Endodermal cell (in vitro differentiated cells): ENCODE data around the gene MPC1L. TPM values are rescaled to one million over a fixed set of nuclear protein-coding genes. Genes with fewer than 3 reads are reported as not detected.

ENCODE experiments used
- DNase-seq: peaks from one replicate; pipeline ENCODE4 v3.0.0-alpha.2; 2017
- H3K27ac ChIP-seq: 2 replicates; pipeline ENCODE4 v1.5.1; 2013; ENCODE audit warnings: mild to moderate bottlenecking, low read depth, low read length, moderate library complexity
- H3K27me3 ChIP-seq: 2 replicates; pipeline ENCODE4 v1.6.1; 2013; ENCODE audit warnings: mild to moderate bottlenecking, low read length, moderate library complexity; ENCODE audit not compliant: insufficient read depth, control insufficient read depth, poor library complexity, severe bottlenecking
- H3K36me3 ChIP-seq: 2 replicates; pipeline ENCODE4 v1.7.0; 2013; ENCODE audit warnings: mild to moderate bottlenecking, low read length, moderate library complexity; ENCODE audit not compliant: control insufficient read depth, insufficient read depth
- H3K4me1 ChIP-seq: one replicate; pipeline ENCODE4 v1.7.0; 2013; ENCODE audit warnings: low read length; ENCODE audit not compliant: control insufficient read depth, insufficient read depth
- H3K4me3 ChIP-seq: 2 replicates; pipeline ENCODE4 v1.5.1; 2013; ENCODE audit warnings: mild to moderate bottlenecking, low read length, moderate library complexity
- H3K9ac ChIP-seq: 2 replicates; pipeline ENCODE4 v1.6.1; 2013; ENCODE audit warnings: mild to moderate bottlenecking, low read length, moderate library complexity; ENCODE audit not compliant: poor library complexity, severe bottlenecking; ENCODE audit errors: extremely low read depth
- H3K9me3 ChIP-seq: 2 replicates; pipeline ENCODE4 v1.6.1; 2013; ENCODE audit warnings: mild to moderate bottlenecking, low read length, moderate library complexity; ENCODE audit not compliant: control insufficient read depth
- H3K27ac Mint-ChIP-seq: 2 replicates; pipeline ENCODE4 v1.8.0; 2020; ENCODE audit warnings: mixed read lengths
- H3K27me3 Mint-ChIP-seq: 2 replicates; pipeline ENCODE4 v1.8.0; 2021; ENCODE audit warnings: mild to moderate bottlenecking, mixed read lengths; ENCODE audit not compliant: insufficient read depth
- H3K36me3 Mint-ChIP-seq: 2 replicates; pipeline ENCODE4 v1.8.0; 2020; ENCODE audit warnings: low read depth, mixed read lengths
- H3K4me1 Mint-ChIP-seq: 2 replicates; pipeline ENCODE4 v1.8.0; 2020; ENCODE audit warnings: mixed read lengths
- H3K4me3 Mint-ChIP-seq: 2 replicates; pipeline ENCODE4 v1.8.0; 2020; ENCODE audit warnings: mild to moderate bottlenecking, moderate library complexity, mixed read lengths
- H3K9me3 Mint-ChIP-seq: 2 replicates; pipeline ENCODE4 v1.8.0; 2020; ENCODE audit warnings: mild to moderate bottlenecking, mixed read lengths
- CTCF ChIP-seq: fragments of 200-600 bp; sonication (generic); conservative IDR thresholded peaks from 2 replicates; pipeline ENCODE4 v1.5.0; 2021; ENCODE audit warnings: antibody characterized with exemption, mild to moderate bottlenecking
- WGBS, 2 experiments: methylation state at CpG; one replicate each; pipeline versions ENCODE4 v1.1.5 to v1.1.7; 2013; ENCODE audit warnings: missing lambda C conversion rate in 2 of 2, mixed read lengths in 1 of 2; ENCODE audit not compliant: insufficient coverage in 1 of 2, insufficient read length in 1 of 2; 5-methylcytosine and 5-hydroxymethylcytosine counted together
- total RNA-seq, 2 donors: library from RNA; stranded (reverse); fragmentation: NEBNext Ultra II Directional in 1 of 2; extraction: Animal tissue kit (Norgen Biotek cat#: 25700) in 1 of 2; gene quantifications; 2 replicates in 1 of 2; 3 replicates in 1 of 2; pipeline ENCODE4 v1.2.1, GENCODE V29; 2021

MPC1L gene
- total RNA-seq, 2 donors from 2014 or later: not detected

DNA sequence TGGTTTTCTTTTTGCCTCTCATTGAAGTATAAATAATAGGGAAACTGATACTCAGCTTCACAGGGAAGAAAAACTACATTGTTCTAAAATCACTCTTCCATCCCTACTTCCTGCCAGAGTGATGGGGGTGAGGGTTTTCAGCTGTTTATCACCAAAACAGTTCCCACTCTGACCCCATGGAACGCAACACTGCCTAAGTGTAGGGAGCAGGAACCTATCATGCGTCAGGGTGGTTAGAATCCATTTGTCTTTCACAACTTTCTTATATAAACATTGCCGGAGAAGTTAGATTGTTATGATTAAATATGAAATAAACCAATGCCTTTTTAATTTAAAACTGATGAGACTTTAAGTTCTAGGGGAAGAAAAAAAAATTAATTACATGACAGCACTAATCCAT is 15.8 kb upstream of the MPC1L start:
- H3K4me3 Mint-ChIP-seq: no peak overlapping the region
- Histone ChIP-seq H3K4me3 (no peak overlapping the region), H3K4me1 (no peaks in the 10 kb centered on the region), H3K36me3 (peaks cover 6% of the 10 kb centered on the region), H3K9ac (no peak overlapping the region), H3K27me3 (no peaks in the 10 kb centered on the region), H3K9me3 (no peaks in the 10 kb centered on the region), H3K27ac (no peak overlapping the region)
- peaks cover 11% of the 10 kb centered on the region for H3K36me3 Mint-ChIP-seq
- WGBS, 2 experiments: 83 to 100% methylated on average over 1 to 2 of the region's 3 CpGs
- DNase-seq: no peak
- no peaks in the 10 kb centered on the region for H3K4me1 Mint-ChIP-seq
- H3K27me3 Mint-ChIP-seq: no peaks in the 10 kb centered on the region
- no peak overlapping the region for H3K27ac Mint-ChIP-seq
- H3K9me3 Mint-ChIP-seq: peaks cover 4% of the 10 kb centered on the region
- no peak for TF ChIP-seq CTCF

DNA sequence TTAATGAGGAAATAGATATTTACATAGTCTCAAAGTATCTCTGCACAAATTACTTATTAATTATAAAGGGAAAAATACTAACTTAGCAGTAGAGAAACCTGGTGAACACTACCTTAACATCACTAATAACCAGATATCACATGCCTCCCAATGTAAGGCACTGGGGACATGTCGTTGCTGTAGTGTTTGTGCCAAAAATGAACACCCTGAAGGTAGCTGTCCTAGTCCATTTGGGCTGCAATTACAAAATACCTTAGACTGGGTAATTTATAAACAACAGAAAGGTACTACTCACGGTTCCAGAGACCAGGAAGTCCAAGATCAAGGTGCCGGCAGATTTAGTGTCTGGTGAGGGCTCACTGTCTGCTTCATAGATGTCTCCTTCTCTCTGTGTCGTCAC is 10.7 kb upstream of the MPC1L start:
- H3K9me3 Mint-ChIP-seq: peaks cover 14% of the 10 kb centered on the region
- H3K36me3 Mint-ChIP-seq: no peaks in the 10 kb centered on the region

DNA sequence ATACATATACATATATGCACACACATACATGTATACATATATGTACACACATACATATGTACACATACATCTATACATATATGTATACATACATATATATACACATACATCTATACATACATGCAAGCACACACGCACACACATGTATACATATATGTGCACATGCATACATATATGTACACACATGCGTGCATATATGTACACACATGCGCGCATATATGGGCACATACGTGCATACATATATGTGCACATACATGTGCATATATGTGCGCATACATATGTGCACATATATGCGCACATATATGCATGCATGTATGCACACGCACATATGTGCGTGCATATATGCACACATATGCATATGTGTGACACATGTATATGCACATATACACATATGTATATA is 7.3 kb upstream of the MPC1L start:
- no peaks in the 10 kb centered on the region for H3K9me3 ChIP-seq
- no peak for TF ChIP-seq CTCF
- no peaks in the 10 kb centered on the region for H3K36me3 ChIP-seq
- Mint-ChIP-seq H3K4me1 (no peaks in the 10 kb centered on the region), H3K36me3 (no peaks in the 10 kb centered on the region), H3K27me3 (no peaks in the 10 kb centered on the region), H3K9me3 (peaks cover 17% of the 10 kb centered on the region), H3K27ac (no peak overlapping the region), H3K4me3 (no peak overlapping the region)
- H3K4me1 ChIP-seq: no peaks in the 10 kb centered on the region
- H3K9ac ChIP-seq: no peak overlapping the region
- H3K27ac ChIP-seq: no peak overlapping the region
- 58% methylated on average over 5 of the region's 9 CpGs; no CpG with 5 or more reads in 1 of the 2 experiments for WGBS, 2 experiments
- DNase-seq: no peak
- H3K4me3 ChIP-seq: no peak overlapping the region
- H3K27me3 ChIP-seq: no peaks in the 10 kb centered on the region

More for the DNA sequence above, 10.7 kb upstream of the MPC1L start:
- H3K4me1 ChIP-seq: no peaks in the 10 kb centered on the region
- H3K27ac ChIP-seq: no peak overlapping the region
- Mint-ChIP-seq H3K27me3 (no peaks in the 10 kb centered on the region), H3K4me3 (no peak overlapping the region), H3K4me1 (no peaks in the 10 kb centered on the region), H3K27ac (no peak overlapping the region)
- TF ChIP-seq CTCF: no peak
- no peaks in the 10 kb centered on the region for H3K27me3 ChIP-seq
- no peak overlapping the region for H3K4me3 ChIP-seq
- H3K36me3 ChIP-seq: no peaks in the 10 kb centered on the region
- no peak overlapping the region for H3K9ac ChIP-seq
- WGBS, 2 experiments: 91 to 100% methylated on average over 1 to 4 of the region's 4 CpGs
- no peaks in the 10 kb centered on the region for H3K9me3 ChIP-seq
- DNase-seq: no peak
